Hematopoietic multipotent progenitor cell treated with erythropoietin and hydrocortisone succinate and interleukin-3 and kit ligand, for 6 days (in vitro differentiated cells): Measurements from ENCODE around the gene ARPC4.
A peak's percentile ranks its signal among the peaks of the same experiment; 100 is the strongest.

Experiments
- DNase-seq: peaks from one replicate; pipeline ENCODE4 v3.0.0-alpha.2; 2015

Gene ARPC4

DNA sequence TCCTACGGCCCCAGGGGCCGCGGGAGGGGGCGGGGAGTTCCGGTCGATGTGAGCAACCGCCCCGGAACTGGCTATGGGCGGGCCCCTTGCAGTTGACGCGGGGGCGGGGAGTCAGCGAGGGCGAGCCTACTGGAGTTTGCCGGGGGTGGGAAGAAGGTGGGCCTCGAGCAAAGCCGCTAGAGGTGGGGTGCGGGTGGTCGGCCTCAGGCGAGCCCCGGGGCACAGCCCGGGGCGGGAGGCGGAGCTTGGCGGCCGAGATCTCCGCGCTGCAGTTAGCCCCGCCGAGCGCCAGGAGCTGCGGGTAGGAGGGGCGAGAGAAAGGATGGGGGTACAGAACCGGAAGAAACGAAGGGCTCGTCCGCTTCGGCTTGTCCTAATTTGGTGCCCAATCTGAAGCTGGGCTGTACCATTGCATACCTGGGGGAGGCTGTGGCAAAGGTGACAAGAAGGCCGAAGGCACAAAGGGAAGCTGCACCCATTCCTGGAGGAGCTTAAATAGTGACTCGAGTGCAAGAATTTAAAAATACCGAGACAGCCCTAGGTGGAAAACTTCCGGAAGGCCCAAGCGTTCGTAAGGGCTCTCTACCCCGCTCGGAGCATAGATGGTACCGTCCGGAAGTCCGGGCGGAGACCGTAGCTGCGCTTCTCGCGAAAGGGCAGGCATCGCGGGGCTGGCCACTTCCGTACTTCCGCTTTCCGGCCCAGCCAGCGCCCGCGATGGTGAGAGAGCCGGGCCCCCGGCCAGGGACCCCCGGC is at the start of gene ARPC4, which contains the start of gene TADA3:
Gene ARPC4, plus strand, starts transcription at position 678 of the 756 bp plus-strand sequence. Its CDS starts 40 bp downstream, at position 718.
Gene TADA3, minus strand, starts transcription at position 69 of the 756 bp plus-strand sequence. CDS start 1,007 bp downstream, outside the sequence.
- peak; percentile 97 for DNase-seq

DNA sequence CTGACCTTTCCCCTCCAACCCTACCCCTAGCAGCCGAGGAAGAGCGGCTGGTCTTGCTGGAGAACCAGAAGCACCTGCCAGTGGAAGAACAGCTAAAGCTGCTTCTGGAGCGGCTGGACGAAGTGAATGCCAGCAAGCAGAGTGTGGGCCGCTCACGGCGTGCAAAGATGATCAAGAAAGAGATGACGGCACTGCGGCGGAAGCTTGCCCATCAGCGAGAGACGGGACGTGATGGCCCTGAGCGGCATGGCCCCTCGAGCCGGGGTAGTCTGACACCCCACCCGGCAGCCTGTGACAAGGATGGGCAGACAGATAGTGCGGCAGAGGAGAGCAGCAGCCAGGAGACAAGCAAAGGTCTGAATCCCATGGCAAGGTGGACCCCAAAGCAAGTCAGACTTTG is 49.3 kb upstream of the ARPC4 start:
- no peak for DNase-seq

- DNase-seq: no peak
These were observed 48.7 kb upstream of the ARPC4 start for GRCh38 chr3:9744162-9744561.

- DNase-seq: no peak
These were observed 47.4 kb upstream of the ARPC4 start for GRCh38 chr3:9745521-9745920.

DNA sequence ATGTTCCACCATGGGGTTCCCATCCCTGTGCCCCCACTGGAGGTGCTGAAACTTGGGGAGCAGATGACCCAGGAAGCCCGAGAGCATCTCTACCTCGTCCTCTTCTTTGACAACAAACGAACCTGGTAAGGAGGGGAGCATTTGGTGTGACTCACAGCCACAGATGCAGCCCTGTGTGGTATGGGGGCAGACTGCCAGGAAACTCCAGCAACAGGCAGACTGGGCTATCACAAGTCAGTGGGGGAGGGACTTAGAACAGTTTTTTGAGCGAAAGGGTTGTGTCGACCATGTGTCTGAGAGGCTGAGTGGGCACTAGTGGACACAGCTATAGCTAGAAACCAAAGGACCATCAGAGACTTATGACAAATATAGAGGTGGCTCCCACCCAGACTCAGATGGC is 46.6 kb upstream of the ARPC4 start:
- DNase-seq: no peak

- no peak for DNase-seq
These were observed 45.6 kb upstream of the ARPC4 start for GRCh38 chr3:9747267-9747666.

- DNase-seq: no peak
These were observed 44.9 kb upstream of the ARPC4 start for GRCh38 chr3:9748031-9748430.

- no peak for DNase-seq
These were observed 43.6 kb upstream of the ARPC4 start for GRCh38 chr3:9749296-9749644.

DNA sequence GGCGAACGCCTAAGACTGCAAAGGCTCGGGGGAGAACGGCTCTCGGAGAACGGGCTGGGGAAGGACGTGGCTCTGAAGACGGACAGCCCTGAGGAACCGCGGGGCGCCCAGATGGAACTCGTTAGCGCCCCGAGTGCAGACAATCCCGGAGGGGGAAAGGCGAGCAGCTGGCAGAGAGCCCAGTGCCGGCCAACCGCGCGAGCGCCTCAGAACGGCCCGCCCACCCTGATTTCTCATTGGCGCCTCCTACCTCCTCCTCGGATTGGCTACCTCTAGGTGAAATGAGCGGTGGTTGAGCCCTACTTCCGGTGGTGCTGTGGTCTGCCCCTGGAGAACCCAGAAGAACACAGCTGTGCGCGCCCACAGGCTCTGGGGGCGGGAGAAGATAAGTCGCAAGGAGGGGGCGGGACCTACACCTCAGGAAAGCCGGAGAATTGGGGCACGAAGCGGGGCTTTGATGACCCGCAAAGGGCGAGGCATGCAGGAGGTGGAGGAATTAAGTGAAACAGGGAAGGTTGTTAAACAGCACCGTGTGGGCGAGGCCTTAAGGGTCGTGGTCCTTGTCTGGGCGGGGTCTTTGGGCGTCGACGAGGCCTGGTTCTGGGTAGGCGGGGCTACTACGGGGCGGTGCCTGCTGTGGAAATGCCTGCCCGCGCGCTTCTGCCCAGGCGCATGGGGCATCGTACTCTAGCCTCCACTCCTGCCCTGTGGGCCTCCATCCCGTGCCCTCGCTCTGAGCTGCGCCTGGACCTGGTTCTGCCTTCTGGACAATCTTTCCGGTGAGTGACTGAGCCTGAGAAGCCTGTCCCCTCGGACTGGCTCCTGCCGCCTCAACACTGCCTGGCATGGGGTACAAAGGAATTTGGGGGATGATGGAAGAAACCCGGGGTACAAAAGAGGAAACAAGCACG is 43.0 kb upstream of the ARPC4 start, which contains the start of gene OGG1:
Gene OGG1, plus strand, starts transcription at position 308 of the 911 bp plus-strand sequence. Its CDS starts 335 bp downstream, at position 643.
- peak; percentile 100 for DNase-seq

DNA sequence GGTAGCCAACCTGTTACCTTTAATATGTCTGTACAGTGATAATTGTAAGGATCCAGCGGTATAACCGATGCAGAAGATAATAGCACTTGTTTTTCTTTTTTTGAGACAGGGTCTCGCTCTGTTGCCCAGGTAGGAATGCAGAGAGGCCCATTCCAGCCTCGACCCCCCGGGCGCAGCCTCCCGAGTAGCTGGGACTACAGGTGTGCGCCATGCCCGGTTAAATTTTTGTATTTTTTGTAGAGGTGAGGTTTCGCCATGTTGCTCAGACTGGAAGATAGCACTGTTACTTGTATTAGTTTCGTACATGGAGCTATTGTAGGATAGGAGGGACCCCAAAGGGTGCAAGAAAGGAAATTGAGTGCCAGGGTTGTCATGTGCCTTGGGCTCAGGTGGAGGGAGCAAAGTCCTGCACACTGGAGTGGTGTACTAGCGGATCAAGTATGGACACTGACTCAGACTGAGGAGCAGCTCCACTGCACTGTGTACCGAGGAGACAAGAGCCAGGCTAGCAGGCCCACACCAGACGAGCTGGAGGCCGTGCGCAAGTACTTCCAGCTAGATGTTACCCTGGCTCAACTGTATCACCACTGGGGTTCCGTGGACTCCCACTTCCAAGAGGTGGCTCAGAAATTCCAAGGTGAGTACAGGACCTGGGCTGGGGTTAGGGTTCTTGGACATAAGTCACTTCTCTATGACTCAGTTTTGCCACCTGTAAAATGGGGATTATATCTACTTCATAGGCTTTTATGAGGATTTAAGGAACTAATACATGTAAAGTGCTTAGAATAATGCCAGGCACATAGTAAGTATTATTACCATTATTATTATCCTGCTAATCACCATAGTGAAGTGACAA is 42.1 kb upstream of the ARPC4 start:
- peak; percentile 34 for DNase-seq

DNA sequence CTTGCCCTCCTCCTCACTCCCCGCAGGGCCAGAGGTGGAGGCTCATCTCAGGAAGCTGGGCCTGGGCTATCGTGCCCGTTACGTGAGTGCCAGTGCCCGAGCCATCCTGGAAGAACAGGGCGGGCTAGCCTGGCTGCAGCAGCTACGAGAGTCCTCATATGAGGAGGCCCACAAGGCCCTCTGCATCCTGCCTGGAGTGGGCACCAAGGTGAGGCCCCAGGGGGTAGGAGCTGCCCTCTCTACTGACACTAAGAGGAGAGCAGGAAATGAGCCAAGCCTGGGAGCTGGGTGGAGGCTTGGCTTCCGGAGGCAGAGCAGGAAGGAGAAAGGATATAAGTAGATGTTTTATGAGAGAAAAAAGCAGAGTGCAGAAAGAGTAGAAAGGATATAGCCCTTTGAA is 38.2 kb upstream of the ARPC4 start:
- DNase-seq: no peak

DNA sequence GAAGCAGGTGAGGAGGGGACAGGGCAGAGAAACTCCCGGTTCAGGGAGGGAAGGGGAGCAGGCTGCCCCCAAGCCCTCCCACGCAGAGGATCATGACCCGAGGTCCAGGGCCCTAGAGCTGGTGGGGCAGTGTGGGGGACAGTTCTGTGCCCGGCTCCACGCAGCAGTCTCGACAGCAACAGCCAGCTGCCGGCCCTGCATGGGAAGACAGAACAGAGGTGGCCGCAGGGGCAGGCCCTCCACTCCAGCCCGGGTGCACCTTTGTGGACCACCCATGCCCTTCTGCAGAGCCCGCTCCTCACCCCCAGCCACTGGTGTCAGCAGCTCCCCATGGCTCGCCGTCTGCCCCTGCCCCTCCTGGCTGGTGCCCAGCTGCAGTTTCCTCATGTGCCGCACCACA is 35.5 kb upstream of the ARPC4 start:
- DNase-seq: no peak

DNA sequence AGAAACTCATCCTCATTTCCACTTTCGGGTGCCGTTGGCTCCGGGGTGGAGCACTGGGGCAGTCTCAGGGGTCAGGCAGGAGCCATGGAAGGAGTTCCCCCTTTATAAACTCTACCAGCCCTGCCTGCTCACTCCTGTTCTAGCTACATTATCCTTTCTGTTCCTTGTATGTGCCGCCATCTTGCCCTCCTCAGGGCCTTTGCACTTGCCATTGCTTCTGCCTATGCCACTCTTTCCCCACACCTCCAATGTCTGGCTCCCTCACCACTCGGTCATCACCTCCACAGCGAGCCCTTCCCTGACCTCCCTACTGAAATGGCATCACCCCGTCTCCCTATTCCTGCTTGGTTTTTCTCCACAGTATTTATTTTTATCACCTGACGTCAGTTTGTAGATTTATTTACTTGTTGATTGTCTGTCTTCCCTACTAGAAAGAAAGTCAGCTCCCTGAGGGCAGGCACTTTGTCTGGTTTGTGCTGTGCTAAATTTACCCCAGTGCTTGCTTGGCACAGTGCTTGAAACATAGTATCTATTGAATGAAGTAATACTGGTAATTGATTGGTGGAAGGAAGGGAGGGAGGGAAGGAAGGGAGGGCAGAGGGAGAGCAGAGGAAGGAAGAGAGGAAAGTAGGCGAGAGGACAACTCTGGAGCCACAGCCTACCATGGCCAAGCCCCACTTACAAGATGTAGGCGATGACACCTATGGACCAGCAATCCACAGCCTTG is 31.9 kb upstream of the ARPC4 start:
- DNase-seq: no peak

DNA sequence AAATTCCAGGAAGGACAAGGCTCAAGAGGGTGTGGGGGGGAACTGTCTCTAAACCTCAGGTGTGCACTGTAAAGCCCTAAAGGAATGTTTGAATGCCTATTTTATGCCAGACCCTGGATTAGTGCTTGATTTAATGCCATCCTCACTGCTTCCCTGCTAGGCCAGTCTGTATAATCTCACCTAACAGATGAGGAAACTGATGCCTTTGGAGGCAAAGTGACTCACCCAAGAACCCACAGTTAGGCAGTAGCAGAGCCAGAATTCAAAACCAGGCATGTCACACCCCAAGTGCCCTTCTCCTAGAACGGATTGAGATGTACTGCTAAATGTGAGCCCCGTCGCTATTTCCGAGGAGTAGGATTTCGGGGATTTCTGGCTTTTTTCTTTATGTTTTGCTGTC is 31.0 kb upstream of the ARPC4 start:
- DNase-seq: no peak

- no peak for DNase-seq
These were observed 30.0 kb upstream of the ARPC4 start for GRCh38 chr3:9762871-9763270.

GRCh38 chr3:9765865-9766264 is 27.0 kb upstream of the ARPC4 start:
- DNase-seq: no peak

DNA sequence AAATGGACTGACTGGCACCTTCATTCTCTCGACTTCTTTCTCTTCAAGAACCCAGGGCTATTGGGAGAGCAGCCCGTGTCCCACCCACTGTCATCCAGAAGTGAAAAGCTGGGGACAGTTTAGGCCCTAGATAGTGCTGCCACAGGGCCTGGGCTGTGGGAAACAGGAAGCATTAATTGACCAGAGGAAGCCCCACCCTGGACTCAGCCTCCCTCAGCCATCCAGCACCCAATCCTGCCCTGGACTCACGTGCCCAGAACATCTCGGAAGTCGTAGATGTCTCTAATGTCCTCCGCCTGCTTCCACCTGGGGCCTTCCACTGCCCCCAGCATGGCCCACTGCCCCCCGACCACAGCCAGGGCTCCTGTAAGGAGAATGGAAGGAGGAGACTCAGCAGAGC is 25.5 kb upstream of the ARPC4 start:
- peak; percentile 33 for DNase-seq

DNA sequence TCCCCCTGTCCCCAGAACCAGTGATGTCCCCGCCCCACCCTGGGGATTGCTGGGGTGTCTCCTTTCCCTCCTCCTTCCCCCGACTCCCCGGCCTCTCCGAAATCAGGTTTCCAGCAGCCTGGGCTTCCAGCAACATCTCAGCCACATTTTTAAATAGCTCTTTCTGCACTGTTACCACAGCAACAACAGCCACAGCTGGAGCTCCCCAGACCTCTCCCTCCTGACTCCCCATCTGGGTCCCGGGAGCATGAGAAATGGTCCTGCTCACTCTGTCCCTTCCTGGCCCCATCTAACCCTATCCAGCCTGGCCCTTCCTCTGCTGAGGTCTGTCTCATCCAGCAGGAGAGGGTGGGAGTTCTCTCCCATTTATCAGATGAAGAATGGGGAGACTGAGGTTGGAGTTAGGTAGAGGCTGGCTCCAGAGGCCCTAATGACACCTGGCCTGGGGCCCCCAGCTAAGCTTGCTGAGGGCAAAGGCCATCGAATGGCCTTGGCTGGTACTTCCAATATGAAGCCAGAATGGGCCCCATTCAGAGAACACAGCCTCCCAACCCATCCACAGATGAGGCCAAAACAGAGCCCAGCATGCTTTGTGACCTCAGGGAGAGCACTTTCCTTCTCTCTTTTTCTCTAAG is 24.6 kb upstream of the ARPC4 start:
- no peak for DNase-seq

- DNase-seq: no peak
These were observed 23.9 kb upstream of the ARPC4 start for GRCh38 chr3:9769012-9769411.

GRCh38 chr3:9769426-9770275 is 23.2 kb upstream of the ARPC4 start, which contains the start of gene CAMK1:
TSS of gene CAMK1 (minus strand) at chr3:9769947. CDS start at chr3:9767749, 2,198 bp downstream.
- DNase-seq: peak; percentile 75
